ENCODE data around the gene SLC39A8.

Gene SLC39A8

DNA sequence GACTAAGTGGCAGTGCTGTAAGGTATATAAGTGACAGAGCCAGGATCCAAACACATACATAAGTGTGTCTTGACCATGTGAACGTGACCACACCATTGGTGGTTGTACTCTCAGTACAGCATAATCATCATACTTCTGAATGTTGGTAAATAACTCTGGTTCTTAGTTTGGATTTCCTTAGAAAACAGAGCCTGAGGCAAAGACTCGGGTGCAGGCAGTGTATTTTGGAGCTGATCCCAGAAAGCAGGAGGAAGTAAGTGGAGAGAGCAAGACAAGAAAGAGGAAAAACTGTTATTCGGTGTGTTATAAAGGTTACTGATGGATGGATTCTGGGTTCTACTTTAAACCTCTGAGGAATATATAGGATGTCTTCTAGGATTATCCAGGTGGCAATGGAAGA lies 127.9 kb downstream of the SLC39A8 start (continued):
- TF ChIP-seq, protein P1, sequence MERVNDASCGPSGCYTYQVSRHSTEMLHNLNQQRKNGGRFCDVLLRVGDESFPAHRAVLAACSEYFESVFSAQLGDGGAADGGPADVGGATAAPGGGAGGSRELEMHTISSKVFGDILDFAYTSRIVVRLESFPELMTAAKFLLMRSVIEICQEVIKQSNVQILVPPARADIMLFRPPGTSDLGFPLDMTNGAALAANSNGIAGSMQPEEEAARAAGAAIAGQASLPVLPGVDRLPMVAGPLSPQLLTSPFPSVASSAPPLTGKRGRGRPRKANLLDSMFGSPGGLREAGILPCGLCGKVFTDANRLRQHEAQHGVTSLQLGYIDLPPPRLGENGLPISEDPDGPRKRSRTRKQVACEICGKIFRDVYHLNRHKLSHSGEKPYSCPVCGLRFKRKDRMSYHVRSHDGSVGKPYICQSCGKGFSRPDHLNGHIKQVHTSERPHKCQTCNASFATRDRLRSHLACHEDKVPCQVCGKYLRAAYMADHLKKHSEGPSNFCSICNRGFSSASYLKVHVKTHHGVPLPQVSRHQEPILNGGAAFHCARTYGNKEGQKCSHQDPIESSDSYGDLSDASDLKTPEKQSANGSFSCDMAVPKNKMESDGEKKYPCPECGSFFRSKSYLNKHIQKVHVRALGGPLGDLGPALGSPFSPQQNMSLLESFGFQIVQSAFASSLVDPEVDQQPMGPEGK (CRISPR knock-in tag; IDR thresholded peaks at IDR 0.05; ENCODE audit: borderline replicate concordance), result no peak
- TF ChIP-seq CSDC2 (CRISPR knock-in tag; IDR thresholded peaks at IDR 0.05) (no peak), GLIS3 (CRISPR knock-in tag; IDR thresholded peaks at IDR 0.05) (no peak)

DNA sequence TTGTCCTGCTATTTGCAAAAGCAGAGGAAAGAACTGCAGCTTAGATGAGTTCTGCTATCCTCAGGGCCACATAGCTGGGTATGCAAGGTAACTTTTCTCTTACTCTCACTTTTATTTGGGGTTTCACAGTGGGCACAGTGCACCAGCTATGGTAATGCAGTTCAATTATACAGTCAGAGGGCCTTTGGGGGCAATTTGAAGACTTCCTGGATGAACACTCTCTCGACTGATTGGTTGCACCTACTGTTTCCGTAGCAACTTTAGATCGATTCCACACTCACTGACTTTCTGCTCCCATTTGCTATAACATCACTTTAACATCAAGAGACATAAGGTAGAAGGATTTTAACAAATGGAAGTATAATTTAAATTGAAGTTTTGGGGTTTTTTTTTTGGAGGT lies 128.6 kb downstream of the SLC39A8 start:
- TF ChIP-seq, protein P2, sequence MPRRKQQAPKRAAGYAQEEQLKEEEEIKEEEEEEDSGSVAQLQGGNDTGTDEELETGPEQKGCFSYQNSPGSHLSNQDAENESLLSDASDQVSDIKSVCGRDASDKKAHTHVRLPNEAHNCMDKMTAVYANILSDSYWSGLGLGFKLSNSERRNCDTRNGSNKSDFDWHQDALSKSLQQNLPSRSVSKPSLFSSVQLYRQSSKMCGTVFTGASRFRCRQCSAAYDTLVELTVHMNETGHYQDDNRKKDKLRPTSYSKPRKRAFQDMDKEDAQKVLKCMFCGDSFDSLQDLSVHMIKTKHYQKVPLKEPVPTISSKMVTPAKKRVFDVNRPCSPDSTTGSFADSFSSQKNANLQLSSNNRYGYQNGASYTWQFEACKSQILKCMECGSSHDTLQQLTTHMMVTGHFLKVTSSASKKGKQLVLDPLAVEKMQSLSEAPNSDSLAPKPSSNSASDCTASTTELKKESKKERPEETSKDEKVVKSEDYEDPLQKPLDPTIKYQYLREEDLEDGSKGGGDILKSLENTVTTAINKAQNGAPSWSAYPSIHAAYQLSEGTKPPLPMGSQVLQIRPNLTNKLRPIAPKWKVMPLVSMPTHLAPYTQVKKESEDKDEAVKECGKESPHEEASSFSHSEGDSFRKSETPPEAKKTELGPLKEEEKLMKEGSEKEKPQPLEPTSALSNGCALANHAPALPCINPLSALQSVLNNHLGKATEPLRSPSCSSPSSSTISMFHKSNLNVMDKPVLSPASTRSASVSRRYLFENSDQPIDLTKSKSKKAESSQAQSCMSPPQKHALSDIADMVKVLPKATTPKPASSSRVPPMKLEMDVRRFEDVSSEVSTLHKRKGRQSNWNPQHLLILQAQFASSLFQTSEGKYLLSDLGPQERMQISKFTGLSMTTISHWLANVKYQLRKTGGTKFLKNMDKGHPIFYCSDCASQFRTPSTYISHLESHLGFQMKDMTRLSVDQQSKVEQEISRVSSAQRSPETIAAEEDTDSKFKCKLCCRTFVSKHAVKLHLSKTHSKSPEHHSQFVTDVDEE (CRISPR knock-in tag; IDR thresholded peaks at IDR 0.05), result no peak
- TF ChIP-seq ZNF565 (CRISPR knock-in tag; conservative IDR thresholded peaks at IDR 0.05; ENCODE audit: low read depth), result no peak
- TF ChIP-seq, protein P1 (CRISPR knock-in tag; IDR thresholded peaks at IDR 0.05; ENCODE audit: borderline replicate concordance), result no peak
- TF ChIP-seq OSR1 (CRISPR knock-in tag; IDR thresholded peaks at IDR 0.05), result no peak
- TF ChIP-seq ZFP30 (CRISPR knock-in tag; IDR thresholded peaks at IDR 0.05), result no peak
- TF ChIP-seq TCF4 (CRISPR knock-in tag; IDR thresholded peaks at IDR 0.05; ENCODE audit: borderline replicate concordance), result no peak
- no peak for TF ChIP-seq ISL1 (CRISPR knock-in tag; IDR thresholded peaks at IDR 0.05)
- TF ChIP-seq SNAI2 (CRISPR knock-in tag; IDR thresholded peaks at IDR 0.05), result no peak
- no peak for TF ChIP-seq PPARA (CRISPR knock-in tag; IDR thresholded peaks at IDR 0.05; ENCODE audit: borderline replicate concordance)
- TF ChIP-seq, protein P3, sequence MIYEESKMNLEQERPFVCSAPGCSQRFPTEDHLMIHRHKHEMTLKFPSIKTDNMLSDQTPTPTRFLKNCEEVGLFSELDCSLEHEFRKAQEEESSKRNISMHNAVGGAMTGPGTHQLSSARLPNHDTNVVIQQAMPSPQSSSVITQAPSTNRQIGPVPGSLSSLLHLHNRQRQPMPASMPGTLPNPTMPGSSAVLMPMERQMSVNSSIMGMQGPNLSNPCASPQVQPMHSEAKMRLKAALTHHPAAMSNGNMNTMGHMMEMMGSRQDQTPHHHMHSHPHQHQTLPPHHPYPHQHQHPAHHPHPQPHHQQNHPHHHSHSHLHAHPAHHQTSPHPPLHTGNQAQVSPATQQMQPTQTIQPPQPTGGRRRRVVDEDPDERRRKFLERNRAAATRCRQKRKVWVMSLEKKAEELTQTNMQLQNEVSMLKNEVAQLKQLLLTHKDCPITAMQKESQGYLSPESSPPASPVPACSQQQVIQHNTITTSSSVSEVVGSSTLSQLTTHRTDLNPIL (CRISPR knock-in tag; IDR thresholded peaks at IDR 0.05; ENCODE audit: low read depth), result no peak
- TF ChIP-seq RARB (CRISPR knock-in tag; IDR thresholded peaks at IDR 0.05), result no peak
- TF ChIP-seq ZNF70 (CRISPR knock-in tag; IDR thresholded peaks at IDR 0.05), result no peak
- TF ChIP-seq ZFP3 (CRISPR knock-in tag; IDR thresholded peaks at IDR 0.05), result no peak
- no peak for TF ChIP-seq ARNTL (CRISPR knock-in tag; IDR thresholded peaks at IDR 0.05; ENCODE audit: borderline replicate concordance, low read depth)
- no peak for TF ChIP-seq BACH2 (CRISPR knock-in tag; IDR thresholded peaks at IDR 0.05; ENCODE audit: borderline replicate concordance)
- TF ChIP-seq ZC3H10 (CRISPR knock-in tag; IDR thresholded peaks at IDR 0.05), result no peak
- no peak for TF ChIP-seq CSDC2 (CRISPR knock-in tag; IDR thresholded peaks at IDR 0.05)
- TF ChIP-seq, protein P4, sequence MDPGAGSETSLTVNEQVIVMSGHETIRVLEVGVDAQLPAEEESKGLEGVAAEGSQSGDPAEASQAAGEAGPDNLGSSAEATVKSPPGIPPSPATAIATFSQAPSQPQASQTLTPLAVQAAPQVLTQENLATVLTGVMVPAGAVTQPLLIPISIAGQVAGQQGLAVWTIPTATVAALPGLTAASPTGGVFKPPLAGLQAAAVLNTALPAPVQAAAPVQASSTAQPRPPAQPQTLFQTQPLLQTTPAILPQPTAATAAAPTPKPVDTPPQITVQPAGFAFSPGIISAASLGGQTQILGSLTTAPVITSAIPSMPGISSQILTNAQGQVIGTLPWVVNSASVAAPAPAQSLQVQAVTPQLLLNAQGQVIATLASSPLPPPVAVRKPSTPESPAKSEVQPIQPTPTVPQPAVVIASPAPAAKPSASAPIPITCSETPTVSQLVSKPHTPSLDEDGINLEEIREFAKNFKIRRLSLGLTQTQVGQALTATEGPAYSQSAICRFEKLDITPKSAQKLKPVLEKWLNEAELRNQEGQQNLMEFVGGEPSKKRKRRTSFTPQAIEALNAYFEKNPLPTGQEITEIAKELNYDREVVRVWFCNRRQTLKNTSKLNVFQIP (CRISPR knock-in tag; IDR thresholded peaks at IDR 0.05; ENCODE audit: borderline replicate concordance, low read depth), result no peak
- ATAC-seq, result no peak

DNA sequence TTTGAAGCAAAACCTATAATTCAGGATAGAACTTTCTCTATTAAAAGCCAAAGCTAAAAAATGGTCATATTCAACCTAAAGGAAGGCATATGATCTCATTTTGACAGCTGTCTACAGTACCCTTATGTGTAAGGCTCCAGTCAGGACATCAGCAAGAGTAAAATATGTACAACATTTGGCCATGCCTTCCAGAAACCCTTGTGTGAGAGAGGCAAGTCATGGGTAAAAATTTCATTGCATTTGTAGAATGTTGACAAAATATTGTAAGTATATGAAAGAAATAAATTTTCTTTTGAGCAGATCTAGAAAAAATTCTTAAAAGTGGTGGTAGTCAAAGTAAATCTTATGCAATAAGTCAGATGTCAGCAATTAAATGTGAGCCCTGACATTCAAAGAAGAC lies 132.3 kb downstream of the SLC39A8 start:
- no peak for ATAC-seq
- no peak for TF ChIP-seq ZNF8 (CRISPR knock-in tag; IDR thresholded peaks at IDR 0.05)
- no peak for TF ChIP-seq TOX (CRISPR knock-in tag; IDR thresholded peaks at IDR 0.05; ENCODE audit: borderline replicate concordance)
- TF ChIP-seq, protein P2 (CRISPR knock-in tag; IDR thresholded peaks at IDR 0.05), result no peak
- no peak for TF ChIP-seq BACH2 (CRISPR knock-in tag; IDR thresholded peaks at IDR 0.05; ENCODE audit: borderline replicate concordance)
- TF ChIP-seq OSR1 (CRISPR knock-in tag; IDR thresholded peaks at IDR 0.05), result no peak
- TF ChIP-seq, protein P5, sequence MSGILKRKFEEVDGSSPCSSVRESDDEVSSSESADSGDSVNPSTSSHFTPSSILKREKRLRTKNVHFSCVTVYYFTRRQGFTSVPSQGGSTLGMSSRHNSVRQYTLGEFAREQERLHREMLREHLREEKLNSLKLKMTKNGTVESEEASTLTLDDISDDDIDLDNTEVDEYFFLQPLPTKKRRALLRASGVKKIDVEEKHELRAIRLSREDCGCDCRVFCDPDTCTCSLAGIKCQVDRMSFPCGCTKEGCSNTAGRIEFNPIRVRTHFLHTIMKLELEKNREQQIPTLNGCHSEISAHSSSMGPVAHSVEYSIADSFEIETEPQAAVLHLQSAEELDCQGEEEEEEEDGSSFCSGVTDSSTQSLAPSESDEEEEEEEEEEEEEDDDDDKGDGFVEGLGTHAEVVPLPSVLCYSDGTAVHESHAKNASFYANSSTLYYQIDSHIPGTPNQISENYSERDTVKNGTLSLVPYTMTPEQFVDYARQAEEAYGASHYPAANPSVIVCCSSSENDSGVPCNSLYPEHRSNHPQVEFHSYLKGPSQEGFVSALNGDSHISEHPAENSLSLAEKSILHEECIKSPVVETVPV (CRISPR knock-in tag; IDR thresholded peaks at IDR 0.05), result no peak
- TF ChIP-seq, protein P4 (CRISPR knock-in tag; IDR thresholded peaks at IDR 0.05; ENCODE audit: borderline replicate concordance, low read depth), result no peak
- no peak for TF ChIP-seq ZC3H10 (CRISPR knock-in tag; IDR thresholded peaks at IDR 0.05)
- TF ChIP-seq RARB (CRISPR knock-in tag; IDR thresholded peaks at IDR 0.05), result no peak
- TF ChIP-seq TCF4 (CRISPR knock-in tag; IDR thresholded peaks at IDR 0.05; ENCODE audit: borderline replicate concordance), result no peak
- TF ChIP-seq ZNF565 (CRISPR knock-in tag; conservative IDR thresholded peaks at IDR 0.05; ENCODE audit: low read depth), result no peak
- TF ChIP-seq ARNTL (CRISPR knock-in tag; IDR thresholded peaks at IDR 0.05; ENCODE audit: borderline replicate concordance, low read depth), result no peak
